GM19023 (cell line): ENCODE measurements around the gene TAF4B.
"Not testable (repeated sequence)": the region's sequence is repeated elsewhere in the genome, so short reads cannot be mapped to it uniquely, and the experiment has no call there.

Experiments used
- ATAC-seq: cut with Tn5 transposase; IDR thresholded peaks from one replicate; pipeline ENCODE4 v1.9.1; 2021; ENCODE audit warnings: mild to moderate bottlenecking, moderate library complexity; ENCODE audit not compliant: unreplicated experiment

The TAF4B gene

GRCh38 chr18:26421931-26422330, 195.7 kb downstream of the TAF4B start:
- no peak for ATAC-seq

GRCh38 chr18:26422472-26423162, 196.4 kb downstream of the TAF4B start:
- no peak for ATAC-seq

- ATAC-seq, result no peak
Measured at GRCh38 chr18:26424428-26425147, 198.3 kb downstream of the TAF4B start.

- no peak for ATAC-seq
Measured at GRCh38 chr18:26425148-26425531, 198.9 kb downstream of the TAF4B start.

GRCh38 chr18:26429535-26430226, 203.4 kb downstream of the TAF4B start:
- ATAC-seq, result no peak

GRCh38 chr18:26432651-26433424, 206.6 kb downstream of the TAF4B start:
- ATAC-seq, result no peak

- no peak for ATAC-seq
Measured at GRCh38 chr18:26434887-26435286, 208.6 kb downstream of the TAF4B start.

GRCh38 chr18:26435415-26436095, 209.3 kb downstream of the TAF4B start:
- no peak for ATAC-seq

- ATAC-seq, result no peak
Measured at GRCh38 chr18:26436176-26437051, 210.2 kb downstream of the TAF4B start.

- not testable (repeated sequence) for ATAC-seq
Measured at GRCh38 chr18:26437634-26438033, 211.4 kb downstream of the TAF4B start.

- peak; percentile 90 for ATAC-seq
Measured at GRCh38 chr18:26438980-26439379, 212.7 kb downstream of the TAF4B start.

GRCh38 chr18:26439537-26439936, 213.3 kb downstream of the TAF4B start:
- no peak for ATAC-seq

- no peak for ATAC-seq
Measured at GRCh38 chr18:26440644-26441043, 214.4 kb downstream of the TAF4B start.
